Cardiac fibroblast (primary cell): ENCODE data around the gene MICAL3.
"Not testable (repeated sequence)": the region's sequence is repeated elsewhere in the genome, so short reads cannot be mapped to it uniquely, and the experiment has no call there.

ENCODE experiments used
- DNase-seq, 2 donors: peaks; one replicate each; pipeline versions ENCODE4 v3.0.0 to v3.0.0-alpha.2; 2010; ENCODE audit warnings: low read depth in 2 of 2
- H3K4me3 ChIP-seq, 2 donors: replicated peaks in 1 of 2; 1 replicate in 1 of 2; 2 replicates in 1 of 2; pipeline ENCODE4 v1.5.1; 2011; ENCODE audit warnings: low read depth in 2 of 2, low read length in 2 of 2, mild to moderate bottlenecking in 2 of 2, moderate library complexity in 1 of 2
- CTCF ChIP-seq: IDR thresholded peaks from one replicate; pipeline ENCODE4 v1.5.1; 2011; ENCODE audit warnings: low read depth, mild to moderate bottlenecking, low read length, inconsistent platforms

Gene MICAL3

GRCh38 chr22:18050065-18050464 is 25.7 kb upstream of the MICAL3 start:
- DNase-seq, result no peak
- H3K4me3 ChIP-seq, result no peak overlapping the region
- TF ChIP-seq CTCF, result no peak

GRCh38 chr22:18048441-18048898 is 24.1 kb upstream of the MICAL3 start:
- peak in 1 of 2 donors; percentile 20 for DNase-seq
- no peak overlapping the region for H3K4me3 ChIP-seq
- no peak for TF ChIP-seq CTCF

GRCh38 chr22:18048041-18048440 is 23.7 kb upstream of the MICAL3 start:
- TF ChIP-seq CTCF, result no peak
- no peak overlapping the region for H3K4me3 ChIP-seq
- no peak for DNase-seq

- TF ChIP-seq CTCF, result no peak
- no peak for DNase-seq
- no peak overlapping the region for H3K4me3 ChIP-seq
Observed at GRCh38 chr22:18045794-18046193, 21.4 kb upstream of the MICAL3 start.

GRCh38 chr22:18044548-18045271 is 20.3 kb upstream of the MICAL3 start:
- DNase-seq, result peak; percentile 48 to 77
- no peak for TF ChIP-seq CTCF
- no peak overlapping the region for H3K4me3 ChIP-seq

- no peak for TF ChIP-seq CTCF
- peak; percentile 19 to 55 for DNase-seq
- no peak overlapping the region for H3K4me3 ChIP-seq
Observed at GRCh38 chr22:18042685-18043084, 18.3 kb upstream of the MICAL3 start.

GRCh38 chr22:18040898-18041297 is 16.5 kb upstream of the MICAL3 start:
- DNase-seq, result not testable (repeated sequence)

More at GRCh38 chr22:18040898-18041297, 16.5 kb upstream of the MICAL3 start:
- not testable (repeated sequence) for H3K4me3 ChIP-seq
